ENCODE results near the gene CEPT1. TPM values are rescaled to one million over a fixed set of nuclear protein-coding genes. Genes with fewer than 3 reads are reported as not detected.

Gene CEPT1
- total and polyA plus RNA-seq, 2 of the 13 experiments (the other 11 are each of a cell fraction or from before 2014, with no cell fraction given), result 35.7 to 48.2 TPM

GRCh38 chr1:111232134-111232533, 92.1 kb downstream of the CEPT1 start:
- no peak overlapping the region for H3K4me3 ChIP-seq (replicated peaks in 1 of 3; ENCODE audit: insufficient read depth in 1 of 3, low read depth in 2 of 3, low read length in 3 of 3)
- no peaks in the 10 kb centered on the region for H3K36me3 ChIP-seq (replicated peaks in 1 of 2; ENCODE audit: control insufficient read depth in 1 of 2, insufficient read depth in 2 of 2, low read length in 2 of 2)
- no peaks in the 10 kb centered on the region for H4K20me1 ChIP-seq (ENCODE audit: insufficient read depth, low read length)
- ATAC-seq, result no peak
- H3K9ac ChIP-seq (ENCODE audit: insufficient read depth, low read depth, low read length), result no peak overlapping the region
- no peak overlapping the region for H3K4me2 ChIP-seq (ENCODE audit: low read depth, low read length)
- H3K27me3 ChIP-seq (ENCODE audit: control insufficient read depth in 1 of 2, insufficient read depth in 2 of 2, low read length in 2 of 2), result no peaks in the 10 kb centered on the region
- TF ChIP-seq ZNF496 (CRISPR knock-in tag; IDR thresholded peaks at IDR 0.05; ENCODE audit: insufficient replicate concordance) (no peak), ZNF136 (CRISPR knock-in tag; IDR thresholded peaks at IDR 0.05; ENCODE audit: low read depth) (no peak), HOXA7 (CRISPR knock-in tag; IDR thresholded peaks at IDR 0.05) (no peak), SALL2 (CRISPR knock-in tag; IDR thresholded peaks at IDR 0.05) (no peak), MAFF (IDR thresholded peaks at IDR 0.05; ENCODE audit: low read depth, low read length) (no peak), ZKSCAN8 (CRISPR knock-in tag; IDR thresholded peaks at IDR 0.05; ENCODE audit: borderline replicate concordance) (no peak), THAP11 (CRISPR knock-in tag; IDR thresholded peaks at IDR 0.05) (no peak)
- TF ChIP-seq, protein P1, sequence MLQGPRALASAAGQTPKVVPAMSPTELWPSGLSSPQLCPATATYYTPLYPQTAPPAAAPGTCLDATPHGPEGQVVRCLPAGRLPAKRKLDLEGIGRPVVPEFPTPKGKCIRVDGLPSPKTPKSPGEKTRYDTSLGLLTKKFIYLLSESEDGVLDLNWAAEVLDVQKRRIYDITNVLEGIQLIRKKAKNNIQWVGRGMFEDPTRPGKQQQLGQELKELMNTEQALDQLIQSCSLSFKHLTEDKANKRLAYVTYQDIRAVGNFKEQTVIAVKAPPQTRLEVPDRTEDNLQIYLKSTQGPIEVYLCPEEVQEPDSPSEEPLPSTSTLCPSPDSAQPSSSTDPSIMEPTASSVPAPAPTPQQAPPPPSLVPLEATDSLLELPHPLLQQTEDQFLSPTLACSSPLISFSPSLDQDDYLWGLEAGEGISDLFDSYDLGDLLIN (CRISPR knock-in tag; IDR thresholded peaks at IDR 0.05; ENCODE audit: borderline replicate concordance), result no peak
- TF ChIP-seq, protein P2, sequence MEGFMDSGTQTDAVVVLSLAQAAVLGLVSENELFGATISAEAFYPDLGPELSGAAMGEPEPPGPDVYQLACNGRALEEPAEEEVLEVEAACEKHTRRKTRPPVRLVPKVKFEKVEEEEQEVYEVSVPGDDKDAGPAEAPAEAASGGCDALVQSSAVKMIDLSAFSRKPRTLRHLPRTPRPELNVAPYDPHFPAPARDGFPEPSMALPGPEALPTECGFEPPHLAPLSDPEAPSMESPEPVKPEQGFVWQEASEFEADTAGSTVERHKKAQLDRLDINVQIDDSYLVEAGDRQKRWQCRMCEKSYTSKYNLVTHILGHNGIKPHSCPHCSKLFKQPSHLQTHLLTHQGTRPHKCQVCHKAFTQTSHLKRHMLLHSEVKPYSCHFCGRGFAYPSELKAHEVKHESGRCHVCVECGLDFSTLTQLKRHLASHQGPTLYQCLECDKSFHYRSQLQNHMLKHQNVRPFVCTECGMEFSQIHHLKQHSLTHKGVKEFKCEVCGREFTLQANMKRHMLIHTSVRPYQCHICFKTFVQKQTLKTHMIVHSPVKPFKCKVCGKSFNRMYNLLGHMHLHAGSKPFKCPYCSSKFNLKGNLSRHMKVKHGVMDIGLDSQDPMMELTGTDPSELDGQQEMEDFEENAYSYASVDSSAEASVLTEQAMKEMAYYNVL (CRISPR knock-in tag; IDR thresholded peaks at IDR 0.05; ENCODE audit: borderline replicate concordance), result no peak
- TF ChIP-seq, protein P3, sequence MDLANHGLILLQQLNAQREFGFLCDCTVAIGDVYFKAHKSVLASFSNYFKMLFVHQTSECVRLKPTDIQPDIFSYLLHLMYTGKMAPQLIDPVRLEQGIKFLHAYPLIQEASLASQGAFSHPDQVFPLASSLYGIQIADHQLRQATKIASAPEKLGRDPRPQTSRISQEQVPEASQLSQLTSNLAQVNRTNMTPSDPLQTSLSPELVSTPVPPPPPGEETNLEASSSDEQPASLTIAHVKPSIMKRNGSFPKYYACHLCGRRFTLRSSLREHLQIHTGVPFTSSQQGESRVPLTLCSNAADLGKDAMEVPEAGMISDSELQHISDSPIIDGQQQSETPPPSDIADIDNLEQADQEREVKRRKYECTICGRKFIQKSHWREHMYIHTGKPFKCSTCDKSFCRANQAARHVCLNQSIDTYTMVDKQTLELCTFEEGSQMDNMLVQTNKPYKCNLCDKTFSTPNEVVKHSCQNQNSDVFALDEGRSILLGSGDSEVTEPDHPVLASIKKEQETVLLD (CRISPR knock-in tag; IDR thresholded peaks at IDR 0.05; ENCODE audit: low read depth), result no peak
- TF ChIP-seq, protein P4, sequence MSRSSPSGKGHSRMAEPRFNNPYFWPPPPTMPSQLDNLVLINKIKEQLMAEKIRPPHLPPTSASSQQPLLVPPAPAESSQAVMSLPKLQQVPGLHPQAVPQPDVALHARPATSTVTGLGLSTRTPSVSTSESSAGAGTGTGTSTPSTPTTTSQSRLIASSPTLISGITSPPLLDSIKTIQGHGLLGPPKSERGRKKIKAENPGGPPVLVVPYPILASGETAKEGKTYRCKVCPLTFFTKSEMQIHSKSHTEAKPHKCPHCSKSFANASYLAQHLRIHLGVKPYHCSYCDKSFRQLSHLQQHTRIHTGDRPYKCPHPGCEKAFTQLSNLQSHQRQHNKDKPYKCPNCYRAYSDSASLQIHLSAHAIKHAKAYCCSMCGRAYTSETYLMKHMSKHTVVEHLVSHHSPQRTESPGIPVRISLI (CRISPR knock-in tag; IDR thresholded peaks at IDR 0.05; ENCODE audit: borderline replicate concordance), result no peak
- FAIRE-seq, result no peak
- H2AFZ ChIP-seq (ENCODE audit: low read length), result no peak overlapping the region
- no TSS peak for BruUV-seq (replicated peaks)
- ChIA-PET POLR2A (no interaction called here), CTCF (ENCODE audit: low intra/inter-chr PET ratio, low total read pairs) (no interaction called here)
- H3K27ac ChIP-seq (ENCODE audit: extremely low read length, insufficient read depth, low read length), result no peak overlapping the region
- no peaks in the 10 kb centered on the region for H3K9me3 ChIP-seq (ENCODE audit: low read length)
- 94% methylated on average over 3 of the region's 3 CpGs for WGBS (ENCODE audit: low lambda C conversion rate)
- in situ Hi-C loops (cut with HindIII; ENCODE audit: extremely low pct_ligation_motif_present, low pct_unique_long_range_greater_than_20kb), result no loop called here
- H3K4me1 ChIP-seq (ENCODE audit: insufficient read depth, low read length), result peaks cover 81% of the 10 kb centered on the region
- no peak for DNase-seq (ENCODE audit: low spot score)
- no peaks in the 10 kb centered on the region for H3K79me2 ChIP-seq (ENCODE audit: insufficient read depth, low read length)
- intact Hi-C loops (cut with micrococcal nuclease; ENCODE audit: unreplicated experiment), result no loop called here

All from HepG2 (cell line).